Measurements from ENCODE around the gene PEX12. TPM values are rescaled to one million over a fixed set of nuclear protein-coding genes. Genes with fewer than 3 reads are reported as not detected.
"Not testable (repeated sequence)": the region's sequence is repeated elsewhere in the genome, so short reads cannot be mapped to it uniquely, and the experiment has no call there.

The PEX12 gene
- total RNA-seq, 2 donors from 2014 or later: 8.7 to 8.9 TPM

GRCh38 chr17:35541434-35541833 is 36.9 kb downstream of the PEX12 start:
- Histone ChIP-seq H3K27ac (peak overlapping the region; percentile 58 to 62), H3K4me1 (peaks cover 3 to 23% of the 10 kb centered on the region in 2 donors), H3K4me3 (no peak overlapping the region), H3K36me3 (no peaks in the 10 kb centered on the region), H3K27me3 (no peaks in the 10 kb centered on the region), H3K9me3 (no peaks in the 10 kb centered on the region)
- no peak for TF ChIP-seq CTCF (IDR thresholded peaks at IDR 0.05)
- DNase-seq (ENCODE audit: low spot score): no peak

GRCh38 chr17:35540589-35541404 is 37.6 kb downstream of the PEX12 start:
- no peak for TF ChIP-seq CTCF (IDR thresholded peaks at IDR 0.05)
- peak; percentile 63 for DNase-seq (ENCODE audit: low spot score)
- Histone ChIP-seq H3K4me1 (peaks cover 3 to 23% of the 10 kb centered on the region in 2 donors), H3K9me3 (no peaks in the 10 kb centered on the region), H3K36me3 (no peaks in the 10 kb centered on the region), H3K27me3 (no peaks in the 10 kb centered on the region), H3K27ac (peak overlapping the region; percentile 58 to 62), H3K4me3 (peak overlapping the region; percentile 7 to 31)

GRCh38 chr17:35539659-35540026 is 38.7 kb downstream of the PEX12 start:
- no peak for DNase-seq (ENCODE audit: low spot score)
- Histone ChIP-seq H3K27ac (peak overlapping the region in 1 of 2 donors; percentile 58), H3K4me1 (peaks cover 3 to 23% of the 10 kb centered on the region in 2 donors)

GRCh38 chr17:35537601-35538141 is 40.7 kb downstream of the PEX12 start, which contains the start of gene SLFN12L:
Gene SLFN12L, minus strand, starts transcription at chr17:35537678. Its CDS starts 15,314 bp downstream, at chr17:35522364.
- peaks cover 3 to 23% of the 10 kb centered on the region in 2 donors for H3K4me1 ChIP-seq
- no peak for TF ChIP-seq CTCF (IDR thresholded peaks at IDR 0.05)
- H3K4me3 ChIP-seq: no peak within 1 kb of the TSS
- DNase-seq (ENCODE audit: low spot score): no peak
- peak within 1 kb of the TSS; percentile 13 to 30 for H3K27ac ChIP-seq
- H3K36me3 ChIP-seq: no peaks in the 10 kb centered on the region
- no peaks in the 10 kb centered on the region for H3K9me3 ChIP-seq
- H3K27me3 ChIP-seq: no peaks in the 10 kb centered on the region

More at GRCh38 chr17:35539659-35540026, 38.7 kb downstream of the PEX12 start:
- Histone ChIP-seq H3K27me3 (no peaks in the 10 kb centered on the region), H3K4me3 (no peak overlapping the region), H3K36me3 (no peaks in the 10 kb centered on the region), H3K9me3 (no peaks in the 10 kb centered on the region)
- TF ChIP-seq CTCF (IDR thresholded peaks at IDR 0.05): peak; percentile 7 to 9

GRCh38 chr17:35536664-35537171 is 41.7 kb downstream of the PEX12 start:
- no peaks in the 10 kb centered on the region for H3K27me3 ChIP-seq
- H3K9me3 ChIP-seq: no peaks in the 10 kb centered on the region
- peak overlapping the region; percentile 13 to 30 for H3K27ac ChIP-seq
- no peaks in the 10 kb centered on the region for H3K36me3 ChIP-seq
- H3K4me3 ChIP-seq: no peak overlapping the region
- TF ChIP-seq CTCF (IDR thresholded peaks at IDR 0.05): no peak
- no peak for DNase-seq (ENCODE audit: low spot score)
- H3K4me1 ChIP-seq: peaks cover 3 to 23% of the 10 kb centered on the region in 2 donors

GRCh38 chr17:35535406-35535805 is 43.0 kb downstream of the PEX12 start:
- not testable (repeated sequence) for H3K27ac ChIP-seq; H3K9me3 ChIP-seq; H3K36me3 ChIP-seq; H3K4me3 ChIP-seq; H3K27me3 ChIP-seq; DNase-seq (ENCODE audit: low spot score)
- peaks cover 3 to 23% of the 10 kb centered on the region in 2 donors for H3K4me1 ChIP-seq
